Kidney epithelial cell (primary cell): ENCODE measurements around the gene JUNB. TPM values are rescaled to one million over a fixed set of nuclear protein-coding genes. Genes with fewer than 3 reads are reported as not detected.

ENCODE experiments used
- DNase-seq: peaks from one replicate; pipeline ENCODE4 v3.0.0-alpha.2; 2010; ENCODE audit warnings: low read depth
- H3K27me3 ChIP-seq: 2 replicates; pipeline ENCODE4 v1.6.0; 2011; ENCODE audit warnings: low read length; ENCODE audit not compliant: control insufficient read depth, insufficient read depth
- H3K36me3 ChIP-seq: 2 replicates; pipeline ENCODE4 v1.5.1; 2011; ENCODE audit warnings: low read length; ENCODE audit not compliant: control insufficient read depth, insufficient read depth
- H3K4me3 ChIP-seq: 2 replicates; pipeline ENCODE4 v1.5.1; 2011; ENCODE audit warnings: low read depth, mild to moderate bottlenecking, control low read depth, low read length
- CTCF ChIP-seq: IDR thresholded peaks from 2 replicates; pipeline ENCODE4 v1.5.1; 2011; ENCODE audit warnings: mild to moderate bottlenecking, moderate library complexity, low read length, control low read depth, inconsistent platforms; ENCODE audit not compliant: insufficient read depth, poor library complexity, severe bottlenecking
- total RNA-seq: library from RNA; depleted of rRNA; stranded (reverse); fragments of >200 nt; gene quantifications from 2 replicates; pipeline ENCODE4 v1.2.3, GENCODE V29; 2015

The JUNB gene
- total RNA-seq, 1 donor from 2014 or later, result 395 TPM

GRCh38 chr19:12777217-12778016 lies 13.9 kb upstream of the JUNB start:
- Histone ChIP-seq H3K36me3 (no peaks in the 10 kb centered on the region), H3K4me3 (peak overlapping the region; percentile 51), H3K27me3 (no peaks in the 10 kb centered on the region)
- no peak for DNase-seq
- peak; percentile 97 for TF ChIP-seq CTCF

- Histone ChIP-seq H3K27me3 (no peaks in the 10 kb centered on the region), H3K36me3 (no peaks in the 10 kb centered on the region), H3K4me3 (peak overlapping the region; percentile 51)
- DNase-seq, result no peak
- TF ChIP-seq CTCF, result no peak
These were observed 13.0 kb upstream of the JUNB start for GRCh38 chr19:12778017-12778904.

- Histone ChIP-seq H3K27me3 (no peaks in the 10 kb centered on the region), H3K4me3 (no peak overlapping the region), H3K36me3 (no peaks in the 10 kb centered on the region)
- DNase-seq, result no peak
- no peak for TF ChIP-seq CTCF
These were observed 12.5 kb upstream of the JUNB start for GRCh38 chr19:12778905-12779161.

- no peak for DNase-seq
These were observed 11.9 kb upstream of the JUNB start for GRCh38 chr19:12779162-12779993.

GRCh38 chr19:12782174-12782423 lies 9.2 kb upstream of the JUNB start:
- H3K27me3 ChIP-seq, result no peaks in the 10 kb centered on the region
- peak overlapping the region; percentile 27 for H3K4me3 ChIP-seq
- TF ChIP-seq CTCF, result no peak
- no peak for DNase-seq
- no peaks in the 10 kb centered on the region for H3K36me3 ChIP-seq

More at GRCh38 chr19:12779162-12779993, 11.9 kb upstream of the JUNB start:
- TF ChIP-seq CTCF, result peak; percentile 11
- H3K36me3 ChIP-seq, result no peaks in the 10 kb centered on the region
- H3K4me3 ChIP-seq, result no peak overlapping the region
- H3K27me3 ChIP-seq, result no peaks in the 10 kb centered on the region
